ENCODE measurements around the gene UNC13D.

UNC13D gene

GRCh38 chr17:75834279-75834920 is 9.8 kb downstream of the UNC13D start:
- DNase-seq (ENCODE audit: low spot score), result no peak

- no peak for DNase-seq (ENCODE audit: low spot score)
These were observed 11.4 kb downstream of the UNC13D start for GRCh38 chr17:75832652-75833400.

GRCh38 chr17:75832164-75832651 is 12.0 kb downstream of the UNC13D start:
- peak; percentile 58 for DNase-seq (ENCODE audit: low spot score)

GRCh38 chr17:75831032-75831571 is 13.1 kb downstream of the UNC13D start:
- DNase-seq (ENCODE audit: low spot score), result no peak

- peak; percentile 49 for DNase-seq (ENCODE audit: low spot score)
These were observed 13.8 kb downstream of the UNC13D start for GRCh38 chr17:75830164-75831031.

GRCh38 chr17:75829747-75830146 is 14.5 kb downstream of the UNC13D start:
- no peak for DNase-seq (ENCODE audit: low spot score)

GRCh38 chr17:75828741-75829140 is 15.5 kb downstream of the UNC13D start:
- no peak for DNase-seq (ENCODE audit: low spot score)

GRCh38 chr17:75828076-75828400 is 16.2 kb downstream of the UNC13D start:
- DNase-seq (ENCODE audit: low spot score), result no peak

GRCh38 chr17:75827308-75828075 is 16.7 kb downstream of the UNC13D start:
- DNase-seq (ENCODE audit: low spot score), result peak; percentile 88

GRCh38 chr17:75826561-75827307 is 17.5 kb downstream of the UNC13D start:
- DNase-seq (ENCODE audit: low spot score), result no peak

GRCh38 chr17:75825748-75826370 is 18.3 kb downstream of the UNC13D start:
- no peak for DNase-seq (ENCODE audit: low spot score)

GRCh38 chr17:75825149-75825552 is 19.1 kb downstream of the UNC13D start:
- no peak for DNase-seq (ENCODE audit: low spot score)

GRCh38 chr17:75824666-75825065 is 19.5 kb downstream of the UNC13D start:
- DNase-seq (ENCODE audit: low spot score), result no peak

GRCh38 chr17:75824050-75824552 is 20.1 kb downstream of the UNC13D start:
- no peak for DNase-seq (ENCODE audit: low spot score)

- no peak for DNase-seq (ENCODE audit: low spot score)
These were observed 20.8 kb downstream of the UNC13D start for GRCh38 chr17:75823257-75824041.

GRCh38 chr17:75822800-75823166 is 21.4 kb downstream of the UNC13D start:
- DNase-seq (ENCODE audit: low spot score), result no peak

- no peak for DNase-seq (ENCODE audit: low spot score)
These were observed 21.9 kb downstream of the UNC13D start for GRCh38 chr17:75822119-75822799.

GRCh38 chr17:75821552-75821951 is 22.7 kb downstream of the UNC13D start:
- DNase-seq (ENCODE audit: low spot score), result no peak

Measured in GM03348 (cell line).